Measurements from ENCODE around the gene CLCN3. TPM values are rescaled to one million over a fixed set of nuclear protein-coding genes. Genes with fewer than 3 reads are reported as not detected.

The CLCN3 gene
- total RNA-seq, 3 donors from 2014 or later (not counting 1 experiment from before 2014, with no cell fraction given): 20.7 to 26.0 (median 21.0) TPM

DNA sequence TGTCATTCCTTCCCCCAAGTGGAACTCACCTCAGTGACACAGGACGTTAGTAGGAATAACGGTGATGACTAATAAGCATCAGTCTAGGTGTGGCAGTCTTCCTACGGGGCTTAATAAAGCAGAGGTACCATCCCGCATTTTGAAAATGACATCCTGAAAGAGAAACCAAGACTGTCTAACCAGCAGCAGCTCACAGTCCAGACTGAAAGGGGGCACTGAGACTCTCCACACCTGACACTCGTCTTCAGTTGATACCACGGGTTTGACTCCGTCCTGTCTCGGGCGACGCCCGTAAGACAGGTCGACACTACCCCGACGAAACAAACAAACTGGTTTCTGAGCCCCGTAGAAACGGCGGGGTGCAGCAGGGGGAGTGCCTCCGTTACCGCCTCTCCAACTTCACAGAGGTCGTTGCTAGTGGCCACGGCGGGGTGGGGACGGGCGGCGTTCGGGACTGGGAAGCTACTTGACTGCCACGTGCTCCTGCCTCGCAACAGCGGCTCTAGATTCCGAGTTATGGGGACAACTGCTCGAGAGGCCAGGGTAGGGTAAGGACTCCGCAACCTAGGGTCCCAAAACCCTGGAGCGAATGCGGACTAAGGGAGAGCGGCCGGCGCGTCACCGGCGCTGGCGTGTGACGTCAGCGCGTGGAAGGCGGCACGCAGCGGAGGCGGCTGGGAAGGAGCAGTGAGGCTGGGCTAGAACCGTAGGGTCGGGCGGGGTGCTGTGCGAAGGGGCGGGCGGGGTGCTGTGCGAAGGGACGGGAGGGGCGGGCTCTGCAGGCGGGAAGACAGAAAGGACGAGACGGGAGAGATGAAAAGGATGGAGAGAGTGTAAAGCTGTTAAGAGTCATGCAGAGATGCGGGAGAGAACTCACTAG is 8.1 kb upstream of the CLCN3 start, which contains the start of gene NEK1:
Gene NEK1 (minus strand): TSS at position 593 of the 880 bp plus-strand sequence. CDS start 9,953 bp downstream, outside the sequence.
- no peaks in the 10 kb centered on the region for H3K36me3 Mint-ChIP-seq

DNA sequence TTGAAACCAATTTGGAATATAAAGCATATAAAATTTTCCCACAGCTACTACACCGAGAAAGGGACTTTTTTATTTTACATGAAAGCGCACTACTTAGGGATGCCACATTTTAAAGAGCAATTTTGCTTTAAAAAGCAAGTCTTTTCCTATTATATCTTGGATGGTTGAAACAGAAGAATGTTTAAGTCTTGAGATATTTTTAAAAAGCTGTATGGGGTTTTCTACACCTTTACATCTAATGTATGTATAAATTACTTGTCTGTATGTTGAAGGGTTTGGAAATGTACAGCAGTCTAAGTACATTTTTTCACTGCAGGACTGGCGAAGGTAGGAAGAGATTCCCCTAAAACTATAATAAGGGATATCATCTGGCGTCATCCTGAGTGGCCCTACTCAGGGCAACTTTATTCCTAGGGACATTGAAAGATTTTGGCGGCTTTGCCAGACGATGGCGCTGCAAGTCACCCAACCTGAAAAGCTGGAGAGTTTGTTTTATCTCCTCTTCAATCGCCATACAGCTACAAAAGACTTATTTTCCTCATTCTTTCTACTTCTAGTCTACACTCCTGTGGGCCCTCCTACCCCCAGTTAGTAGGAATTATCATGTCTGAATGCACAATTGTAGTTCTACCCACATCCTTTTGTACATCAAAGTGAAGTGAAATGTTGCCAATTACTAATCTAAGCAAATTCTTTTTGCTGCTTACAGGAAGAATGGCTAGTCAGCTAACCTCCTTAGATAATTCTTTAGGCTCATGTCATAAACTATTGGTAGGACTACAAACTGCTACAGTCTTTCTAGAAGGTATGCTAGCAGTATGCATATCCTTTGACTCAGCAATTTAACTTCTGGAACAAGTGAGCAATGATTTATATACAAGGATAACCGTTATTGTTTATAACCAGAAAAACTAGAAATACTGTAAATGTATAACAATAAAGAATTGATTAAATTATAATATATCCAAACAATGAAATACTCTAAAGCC is 7.2 kb upstream of the CLCN3 start:
- peaks cover 26 to 29% of the 10 kb centered on the region in 2 donors for H3K4me1 Mint-ChIP-seq
- no peaks in the 10 kb centered on the region for H3K36me3 Mint-ChIP-seq
- 0% methylated on average over 7 of the region's 9 CpGs for WGBS (ENCODE audit: insufficient coverage)
- ATAC-seq (peak; percentile 40 to 55 (median 40)), DNase-seq (peak; percentile 67 to 86)
- Histone ChIP-seq H3K36me3 (ENCODE audit: control insufficient read depth, insufficient read depth, low read length) (no peaks in the 10 kb centered on the region), H3K9me3 (ENCODE audit: control insufficient read depth, insufficient read depth, low read length) (no peaks in the 10 kb centered on the region), H3K27me3 (ENCODE audit: control insufficient read depth, insufficient read depth, low read length) (no peaks in the 10 kb centered on the region), H3K4me1 (ENCODE audit: control insufficient read depth, insufficient read depth, low read length) (peaks cover 4% of the 10 kb centered on the region), H3K4me3 (ENCODE audit: low read length) (peak overlapping the region; percentile 96), H3K27ac (ENCODE audit: low read length) (peak overlapping the region; percentile 99)
- no peaks in the 10 kb centered on the region for H3K27me3 Mint-ChIP-seq (ENCODE audit: low read depth in 2 of 2)
- peak overlapping the region; percentile 98 for H3K4me3 Mint-ChIP-seq
- TF ChIP-seq, protein P1, sequence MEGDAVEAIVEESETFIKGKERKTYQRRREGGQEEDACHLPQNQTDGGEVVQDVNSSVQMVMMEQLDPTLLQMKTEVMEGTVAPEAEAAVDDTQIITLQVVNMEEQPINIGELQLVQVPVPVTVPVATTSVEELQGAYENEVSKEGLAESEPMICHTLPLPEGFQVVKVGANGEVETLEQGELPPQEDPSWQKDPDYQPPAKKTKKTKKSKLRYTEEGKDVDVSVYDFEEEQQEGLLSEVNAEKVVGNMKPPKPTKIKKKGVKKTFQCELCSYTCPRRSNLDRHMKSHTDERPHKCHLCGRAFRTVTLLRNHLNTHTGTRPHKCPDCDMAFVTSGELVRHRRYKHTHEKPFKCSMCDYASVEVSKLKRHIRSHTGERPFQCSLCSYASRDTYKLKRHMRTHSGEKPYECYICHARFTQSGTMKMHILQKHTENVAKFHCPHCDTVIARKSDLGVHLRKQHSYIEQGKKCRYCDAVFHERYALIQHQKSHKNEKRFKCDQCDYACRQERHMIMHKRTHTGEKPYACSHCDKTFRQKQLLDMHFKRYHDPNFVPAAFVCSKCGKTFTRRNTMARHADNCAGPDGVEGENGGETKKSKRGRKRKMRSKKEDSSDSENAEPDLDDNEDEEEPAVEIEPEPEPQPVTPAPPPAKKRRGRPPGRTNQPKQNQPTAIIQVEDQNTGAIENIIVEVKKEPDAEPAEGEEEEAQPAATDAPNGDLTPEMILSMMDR (IDR thresholded peaks at IDR 0.05): peak; percentile 75
- no peaks in the 10 kb centered on the region for H3K9me3 Mint-ChIP-seq
- peak overlapping the region; percentile 98 for H3K27ac Mint-ChIP-seq
- intact Hi-C loops (cut with micrococcal nuclease): loop anchor here (1.0 to 5.0 kb wide), 8 partner anchors 7 to 1132 kb away; partner anchors contain the start of genes CBR4, CLCN3, DDX60L and HPF1

More for the DNA sequence above, 8.1 kb upstream of the CLCN3 start, which contains the start of gene NEK1:
- peak within 1 kb of the TSS; percentile 99 for H3K27ac ChIP-seq (ENCODE audit: low read length)
- no peaks in the 10 kb centered on the region for H3K9me3 ChIP-seq (ENCODE audit: control insufficient read depth, insufficient read depth, low read length)
- no peaks in the 10 kb centered on the region for H3K36me3 ChIP-seq (ENCODE audit: control insufficient read depth, insufficient read depth, low read length)
- ATAC-seq (peak; percentile 83 to 94 (median 86)), DNase-seq (peak; percentile 82 to 95)
- H3K4me1 ChIP-seq (ENCODE audit: control insufficient read depth, insufficient read depth, low read length): peaks cover 4% of the 10 kb centered on the region
- Mint-ChIP-seq H3K4me3 (peak within 1 kb of the TSS; percentile 98), H3K27ac (peak within 1 kb of the TSS; percentile 98), H3K9me3 (no peaks in the 10 kb centered on the region), H3K4me1 (peaks cover 26 to 29% of the 10 kb centered on the region in 2 donors), H3K27me3 (ENCODE audit: low read depth in 2 of 2) (no peaks in the 10 kb centered on the region)
- intact Hi-C loops (cut with micrococcal nuclease): loop anchor here (1.0 to 5.0 kb wide), 7 partner anchors 8 to 1131 kb away; partner anchors contain the start of genes CBR4, CLCN3, DDX60L and HPF1
- under 1% methylated on average over 60 of the region's 61 CpGs for WGBS (ENCODE audit: insufficient coverage)
- TF ChIP-seq, protein P1 (IDR thresholded peaks at IDR 0.05): no peak
- no peaks in the 10 kb centered on the region for H3K27me3 ChIP-seq (ENCODE audit: control insufficient read depth, insufficient read depth, low read length)
- H3K4me3 ChIP-seq (ENCODE audit: low read length): peak within 1 kb of the TSS; percentile 96

DNA sequence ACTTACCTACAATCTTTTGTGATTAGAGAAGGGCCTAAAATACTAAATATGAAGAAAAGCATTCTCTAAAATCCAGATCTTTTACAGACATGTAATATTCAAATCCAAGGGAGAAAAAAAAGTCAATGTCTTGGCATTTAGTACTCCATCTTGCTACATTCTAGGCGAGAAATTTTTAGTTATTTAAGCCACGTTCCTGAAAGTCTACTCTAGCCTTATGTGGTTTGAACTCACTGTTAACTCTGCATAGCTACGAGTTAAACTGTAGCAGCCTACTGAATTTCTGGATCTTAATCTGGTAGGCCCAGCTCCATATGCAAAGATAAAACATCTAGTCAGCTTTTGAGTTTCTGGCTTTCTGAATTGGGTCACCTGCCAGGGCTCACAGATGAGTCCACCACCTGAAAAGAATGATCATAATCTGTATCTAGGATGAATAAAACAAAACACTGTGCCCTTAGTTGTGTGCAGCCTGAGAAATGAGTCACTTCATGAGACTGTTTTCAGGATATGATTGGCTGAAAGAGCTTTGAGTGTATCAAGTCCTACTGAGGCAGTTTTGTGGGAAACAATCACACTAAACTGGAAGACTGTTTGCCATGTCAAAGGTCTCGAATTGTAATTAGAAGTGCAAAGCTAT is 4.8 kb upstream of the CLCN3 start:
- intact Hi-C loops (cut with micrococcal nuclease): no loop called here
- Histone ChIP-seq H3K4me1 (ENCODE audit: control insufficient read depth, insufficient read depth, low read length) (peaks cover 10% of the 10 kb centered on the region), H3K9me3 (ENCODE audit: control insufficient read depth, insufficient read depth, low read length) (no peaks in the 10 kb centered on the region), H3K27ac (ENCODE audit: low read length) (no peak overlapping the region), H3K4me3 (ENCODE audit: low read length) (no peak overlapping the region), H3K36me3 (ENCODE audit: control insufficient read depth, insufficient read depth, low read length) (no peaks in the 10 kb centered on the region), H3K27me3 (ENCODE audit: control insufficient read depth, insufficient read depth, low read length) (no peaks in the 10 kb centered on the region)
- TF ChIP-seq, protein P1 (IDR thresholded peaks at IDR 0.05): no peak
- no peak for DNase-seq
- no peak overlapping the region for H3K27ac Mint-ChIP-seq
- no peaks in the 10 kb centered on the region for H3K27me3 Mint-ChIP-seq (ENCODE audit: low read depth in 2 of 2)
- H3K4me3 Mint-ChIP-seq: no peak overlapping the region
- 77% methylated on average over 4 of the region's 4 CpGs for WGBS (ENCODE audit: insufficient coverage)
- H3K36me3 Mint-ChIP-seq: no peaks in the 10 kb centered on the region
- H3K9me3 Mint-ChIP-seq: no peaks in the 10 kb centered on the region
- no peak for ATAC-seq
- peaks cover 47 to 51% of the 10 kb centered on the region in 2 donors for H3K4me1 Mint-ChIP-seq
